ENCODE measurements around the gene TAC3. TPM values are rescaled to one million over a fixed set of nuclear protein-coding genes. Genes with fewer than 3 reads are reported as not detected.

Gene TAC3
- total and polyA plus RNA-seq, 2 of the 8 experiments (the other 6 are each of a cell fraction or from before 2014, with no cell fraction given) = 9.7 to 45.3 TPM

GRCh38 chr12:56980941-56981530, 35.3 kb downstream of the TAC3 start:
- Histone ChIP-seq H3K9ac (replicated peaks in 1 of 4; ENCODE audit: extremely low read depth in 1 of 4, low read depth in 3 of 4, low read length in 3 of 4) (no peak overlapping the region), H2BK5ac (ENCODE audit: low read depth, low read length) (no peak overlapping the region), H2BK20ac (ENCODE audit: low read length) (no peak overlapping the region), H3K23me2 (ENCODE audit: low read depth, low read length) (no peaks in the 10 kb centered on the region), H3K79me1 (ENCODE audit: low read depth, low read length) (no peaks in the 10 kb centered on the region), H3K14ac (ENCODE audit: insufficient read length) (no peak overlapping the region), H3K4me2 (ENCODE audit: insufficient read depth in 1 of 2, low read depth in 2 of 2, low read length in 2 of 2) (no peak overlapping the region), H3K79me2 (ENCODE audit: control insufficient read depth in 1 of 2, insufficient read depth in 2 of 2, low read length in 2 of 2) (no peaks in the 10 kb centered on the region), H2BK15ac (ENCODE audit: low read length) (no peak overlapping the region), H4K91ac (replicated peaks; ENCODE audit: insufficient read length, low read length) (no peak overlapping the region), H3K27me3 (replicated peaks in 1 of 4; ENCODE audit: control insufficient read depth in 3 of 4, extremely low read depth in 1 of 4, insufficient read depth in 3 of 4, low read length in 3 of 4) (no peaks in the 10 kb centered on the region), H2AK5ac (ENCODE audit: low read depth, low read length) (no peak overlapping the region), H3K4me1 (replicated peaks in 1 of 4; ENCODE audit: control insufficient read depth in 3 of 4, insufficient read depth in 4 of 4, low read length in 3 of 4) (no peaks in the 10 kb centered on the region), H3K4ac (replicated peaks; ENCODE audit: insufficient read length, low read depth, low read length) (no peak overlapping the region), H3K4me3 (ENCODE audit: extremely low read depth in 1 of 4, insufficient read depth in 2 of 4, low read depth in 3 of 4, low read length in 4 of 4) (no peak overlapping the region), H4K8ac (ENCODE audit: extremely low read depth, insufficient read depth, low read length) (no peak overlapping the region), H2AFZ (ENCODE audit: low read length) (no peak overlapping the region), H3K36me3 (ENCODE audit: control insufficient read depth in 2 of 4, insufficient read depth in 4 of 4, low read length in 3 of 4) (no peaks in the 10 kb centered on the region), H4K20me1 (replicated peaks in 1 of 2; ENCODE audit: control insufficient read depth in 1 of 2, insufficient read depth in 2 of 2, low read length in 2 of 2) (no peaks in the 10 kb centered on the region), H3K23ac (ENCODE audit: insufficient read length) (no peak overlapping the region), H4K5ac (ENCODE audit: insufficient read length, low read depth, low read length) (no peak overlapping the region), H2BK12ac (ENCODE audit: low read depth, low read length) (no peak overlapping the region), H3K56ac (replicated peaks; ENCODE audit: insufficient read length, low read depth, low read length) (no peak overlapping the region), H2BK120ac (replicated peaks; ENCODE audit: low read depth, low read length) (no peak overlapping the region), H3K9me3 (ENCODE audit: insufficient read depth in 2 of 2, low read depth in 1 of 2, low read length in 1 of 2) (no peaks in the 10 kb centered on the region), H3K27ac (ENCODE audit: low read depth, low read length) (no peak overlapping the region), H3K18ac (ENCODE audit: extremely low read depth, low read length) (no peak overlapping the region)
- FAIRE-seq = no peak
- no peak for TF ChIP-seq TAF1 (IDR thresholded peaks at IDR 0.05; ENCODE audit: low read depth, low read length)
- TF ChIP-seq CBX5 (IDR thresholded peaks at IDR 0.05; ENCODE audit: low read depth, low read length) = no peak
- TF ChIP-seq JUND (IDR thresholded peaks at IDR 0.05; ENCODE audit: low read length) = no peak
- TF ChIP-seq RNF2 (IDR thresholded peaks at IDR 0.05; ENCODE audit: borderline replicate concordance, low read depth, low read length, missing control alignments, poor library complexity, severe bottlenecking) = no peak
- no peak for TF ChIP-seq SP1 (IDR thresholded peaks at IDR 0.05; ENCODE audit: low read depth, low read length)
- no peak for TF ChIP-seq SIN3A (conservative IDR thresholded peaks at IDR 0.05 in 1 of 2, IDR thresholded peaks at IDR 0.05 in 1 of 2; ENCODE audit: low read depth in 1 of 2, low read length in 2 of 2)
- no peak for TF ChIP-seq GABPA (IDR thresholded peaks at IDR 0.05; ENCODE audit: borderline replicate concordance, insufficient read depth, low read length)
- TF ChIP-seq SRF (IDR thresholded peaks at IDR 0.05; ENCODE audit: low read depth, low read length) = no peak
- TF ChIP-seq TEAD4 (IDR thresholded peaks at IDR 0.05; ENCODE audit: low read depth, low read length) = no peak
- TF ChIP-seq ZNF274 (IDR thresholded peaks at IDR 0.05; ENCODE audit: borderline replicate concordance, extremely low read depth, low read length) = no peak
- no peak for TF ChIP-seq CHD2 (IDR thresholded peaks at IDR 0.05; ENCODE audit: low read length)
- CTCF ChIA-PET (ENCODE audit: partially characterized antibody) = interaction anchor here (1.2 kb wide), 1 partner anchor 13 kb away, joined by 5 read pairs; a partner anchor contains a TSS
- POLR2A ChIA-PET (ENCODE audit: partially characterized antibody) = interaction anchor here (1.0 kb wide), 1 partner anchor 25 kb away, joined by 4 read pairs; the partner anchor contains the start of gene ZBTB39
- 92% methylated on average over 4 of the region's 4 CpGs; no CpG with 5 or more reads in 1 of the 2 experiments for WGBS, 2 experiments (ENCODE audit: extremely low coverage in 1 of 2, insufficient coverage in 1 of 2, insufficient read length in 1 of 2, insufficient replicate concordance in 2 of 2, low coverage in 1 of 2, low lambda C conversion rate in 2 of 2, missing lambda C conversion rate in 1 of 2)
- no peak for DNase-seq (ENCODE audit: low read depth in 1 of 2, low spot score in 2 of 2)

Data from H1 (cell line).